Measurements from ENCODE around the gene MAML3. TPM values are rescaled to one million over a fixed set of nuclear protein-coding genes. Genes with fewer than 3 reads are reported as not detected.

The MAML3 gene
- total RNA-seq, 1 experiment from 2014 or later = 20.8 TPM

- Histone ChIP-seq H2AFZ (ENCODE audit: low read length) (no peak overlapping the region), H3K4me1 (ENCODE audit: low read length) (peaks cover 48% of the 10 kb centered on the region), H3K4me3 (ENCODE audit: low read length) (no peak overlapping the region), H3K9me2 (replicated peaks; ENCODE audit: insufficient read depth, low read length) (no peaks in the 10 kb centered on the region), H3K9ac (ENCODE audit: low read length) (no peak overlapping the region), H3K9me3 (ENCODE audit: low read length) (no peaks in the 10 kb centered on the region), H3K4me2 (ENCODE audit: low read depth, low read length, poor library complexity, severe bottlenecking) (no peak overlapping the region), H4K20me1 (ENCODE audit: insufficient read depth, low read depth, low read length) (no peaks in the 10 kb centered on the region), H3K27ac (ENCODE audit: low read length) (peak overlapping the region; percentile 32; the same call in 1 of the 2 replicates), H3K79me2 (ENCODE audit: low read length) (peaks cover 50% of the 10 kb centered on the region; the same call in 1 of the 2 replicates), H3K27me3 (ENCODE audit: low read length) (no peaks in the 10 kb centered on the region), H3K36me3 (ENCODE audit: insufficient read depth, low read length) (no peaks in the 10 kb centered on the region)
- DNase-seq = no peak
Observed at GRCh38 chr4:139958739-139959098, 195.3 kb downstream of the MAML3 start.

GRCh38 chr4:139957986-139958738 is 195.8 kb downstream of the MAML3 start:
- no peak for DNase-seq
- no peak overlapping the region for H3K4me3 ChIP-seq (ENCODE audit: low read length)
- H3K9ac ChIP-seq (ENCODE audit: low read length) = no peak overlapping the region
- H3K9me2 ChIP-seq (replicated peaks; ENCODE audit: insufficient read depth, low read length) = no peaks in the 10 kb centered on the region
- H3K36me3 ChIP-seq (ENCODE audit: insufficient read depth, low read length) = no peaks in the 10 kb centered on the region
- H3K9me3 ChIP-seq (ENCODE audit: low read length) = no peaks in the 10 kb centered on the region
- no peak overlapping the region for H3K4me2 ChIP-seq (ENCODE audit: low read depth, low read length, poor library complexity, severe bottlenecking)
- H3K79me2 ChIP-seq (ENCODE audit: low read length) = peaks cover 45% of the 10 kb centered on the region; the same call in 1 of the 2 replicates
- H4K20me1 ChIP-seq (ENCODE audit: insufficient read depth, low read depth, low read length) = no peaks in the 10 kb centered on the region
- H3K27me3 ChIP-seq (ENCODE audit: low read length) = no peaks in the 10 kb centered on the region
- H3K4me1 ChIP-seq (ENCODE audit: low read length) = peaks cover 54% of the 10 kb centered on the region
- no peak overlapping the region for H2AFZ ChIP-seq (ENCODE audit: low read length)
- peak overlapping the region; percentile 32; the same call in 1 of the 2 replicates for H3K27ac ChIP-seq (ENCODE audit: low read length)

- no peak for DNase-seq
- Histone ChIP-seq H3K9ac (ENCODE audit: low read length) (no peak overlapping the region), H2AFZ (ENCODE audit: low read length) (no peak overlapping the region), H3K27ac (ENCODE audit: low read length) (no peak overlapping the region; the same call in 1 of the 2 replicates), H3K9me3 (ENCODE audit: low read length) (no peaks in the 10 kb centered on the region), H3K4me1 (ENCODE audit: low read length) (peaks cover 65% of the 10 kb centered on the region), H3K9me2 (replicated peaks; ENCODE audit: insufficient read depth, low read length) (no peaks in the 10 kb centered on the region), H3K4me3 (ENCODE audit: low read length) (no peak overlapping the region), H4K20me1 (ENCODE audit: insufficient read depth, low read depth, low read length) (no peaks in the 10 kb centered on the region), H3K27me3 (ENCODE audit: low read length) (no peaks in the 10 kb centered on the region), H3K79me2 (ENCODE audit: low read length) (peaks cover 44% of the 10 kb centered on the region; the same call in 1 of the 2 replicates), H3K4me2 (ENCODE audit: low read depth, low read length, poor library complexity, severe bottlenecking) (peak overlapping the region; percentile 18), H3K36me3 (ENCODE audit: insufficient read depth, low read length) (no peaks in the 10 kb centered on the region)
Observed at GRCh38 chr4:139957065-139957464, 196.9 kb downstream of the MAML3 start.

- Histone ChIP-seq H3K9me2 (replicated peaks; ENCODE audit: insufficient read depth, low read length) (no peaks in the 10 kb centered on the region), H3K9me3 (ENCODE audit: low read length) (no peaks in the 10 kb centered on the region), H3K27ac (ENCODE audit: low read length) (no peak overlapping the region), H3K4me2 (ENCODE audit: low read depth, low read length, poor library complexity, severe bottlenecking) (peak overlapping the region; percentile 18), H3K4me3 (ENCODE audit: low read length) (no peak overlapping the region), H2AFZ (ENCODE audit: low read length) (no peak overlapping the region), H3K4me1 (ENCODE audit: low read length) (peaks cover 70% of the 10 kb centered on the region), H3K9ac (ENCODE audit: low read length) (no peak overlapping the region), H3K79me2 (ENCODE audit: low read length) (peaks cover 43% of the 10 kb centered on the region; the same call in 1 of the 2 replicates), H4K20me1 (ENCODE audit: insufficient read depth, low read depth, low read length) (no peaks in the 10 kb centered on the region), H3K27me3 (ENCODE audit: low read length) (no peaks in the 10 kb centered on the region), H3K36me3 (ENCODE audit: insufficient read depth, low read length) (no peaks in the 10 kb centered on the region)
- no peak for DNase-seq
Observed at GRCh38 chr4:139956507-139957017, 197.4 kb downstream of the MAML3 start.

GRCh38 chr4:139955600-139955999 is 198.4 kb downstream of the MAML3 start:
- Histone ChIP-seq H3K27me3 (ENCODE audit: low read length) (no peaks in the 10 kb centered on the region), H3K36me3 (ENCODE audit: insufficient read depth, low read length) (no peaks in the 10 kb centered on the region), H3K9me3 (ENCODE audit: low read length) (no peaks in the 10 kb centered on the region), H3K4me1 (ENCODE audit: low read length) (peaks cover 80% of the 10 kb centered on the region), H3K27ac (ENCODE audit: low read length) (0 out of 2 replicates have a peak overlapping the region, but pooled peaks have one; percentile 13), H2AFZ (ENCODE audit: low read length) (no peak overlapping the region), H3K9me2 (replicated peaks; ENCODE audit: insufficient read depth, low read length) (no peaks in the 10 kb centered on the region), H3K9ac (ENCODE audit: low read length) (no peak overlapping the region), H3K4me2 (ENCODE audit: low read depth, low read length, poor library complexity, severe bottlenecking) (no peak overlapping the region), H3K4me3 (ENCODE audit: low read length) (no peak overlapping the region), H4K20me1 (ENCODE audit: insufficient read depth, low read depth, low read length) (no peaks in the 10 kb centered on the region), H3K79me2 (ENCODE audit: low read length) (peaks cover 50% of the 10 kb centered on the region; the same call in 1 of the 2 replicates)
- no peak for DNase-seq

GRCh38 chr4:139954512-139954911 is 199.5 kb downstream of the MAML3 start:
- Histone ChIP-seq H3K27me3 (ENCODE audit: low read length) (no peaks in the 10 kb centered on the region), H3K9me2 (replicated peaks; ENCODE audit: insufficient read depth, low read length) (no peaks in the 10 kb centered on the region), H3K36me3 (ENCODE audit: insufficient read depth, low read length) (no peaks in the 10 kb centered on the region), H3K4me3 (ENCODE audit: low read length) (no peak overlapping the region), H3K9me3 (ENCODE audit: low read length) (no peaks in the 10 kb centered on the region), H3K4me2 (ENCODE audit: low read depth, low read length, poor library complexity, severe bottlenecking) (no peak overlapping the region), H3K9ac (ENCODE audit: low read length) (no peak overlapping the region), H3K79me2 (ENCODE audit: low read length) (peaks cover 56% of the 10 kb centered on the region), H3K4me1 (ENCODE audit: low read length) (peaks cover 89% of the 10 kb centered on the region), H4K20me1 (ENCODE audit: insufficient read depth, low read depth, low read length) (no peaks in the 10 kb centered on the region), H3K27ac (ENCODE audit: low read length) (no peak overlapping the region), H2AFZ (ENCODE audit: low read length) (no peak overlapping the region)
- DNase-seq = no peak

GRCh38 chr4:139951021-139951420 is 203.0 kb downstream of the MAML3 start:
- DNase-seq = peak; percentile 54

GRCh38 chr4:139950568-139950967 is 203.4 kb downstream of the MAML3 start:
- DNase-seq = peak; percentile 64
- Histone ChIP-seq H3K4me2 (ENCODE audit: low read depth, low read length, poor library complexity, severe bottlenecking) (peak overlapping the region; percentile 39), H3K79me2 (ENCODE audit: low read length) (peaks cover 64% of the 10 kb centered on the region), H3K4me3 (ENCODE audit: low read length) (no peak overlapping the region; the same call in 1 of the 2 replicates), H4K20me1 (ENCODE audit: insufficient read depth, low read depth, low read length) (no peaks in the 10 kb centered on the region), H2AFZ (ENCODE audit: low read length) (no peak overlapping the region), H3K9me3 (ENCODE audit: low read length) (no peaks in the 10 kb centered on the region), H3K36me3 (ENCODE audit: insufficient read depth, low read length) (no peaks in the 10 kb centered on the region), H3K4me1 (ENCODE audit: low read length) (peaks cover 73% of the 10 kb centered on the region), H3K9me2 (replicated peaks; ENCODE audit: insufficient read depth, low read length) (no peaks in the 10 kb centered on the region), H3K9ac (ENCODE audit: low read length) (peak overlapping the region; percentile 35; the same call in 1 of the 2 replicates), H3K27me3 (ENCODE audit: low read length) (no peaks in the 10 kb centered on the region), H3K27ac (ENCODE audit: low read length) (peak overlapping the region; percentile 71)

More at GRCh38 chr4:139951021-139951420, 203.0 kb downstream of the MAML3 start:
- H3K9me2 ChIP-seq (replicated peaks; ENCODE audit: insufficient read depth, low read length) = no peaks in the 10 kb centered on the region
- peaks cover 64% of the 10 kb centered on the region for H3K79me2 ChIP-seq (ENCODE audit: low read length)
- peak overlapping the region; percentile 71 for H3K27ac ChIP-seq (ENCODE audit: low read length)
- peak overlapping the region; percentile 39 for H3K4me2 ChIP-seq (ENCODE audit: low read depth, low read length, poor library complexity, severe bottlenecking)
- no peaks in the 10 kb centered on the region for H4K20me1 ChIP-seq (ENCODE audit: insufficient read depth, low read depth, low read length)
- H3K4me3 ChIP-seq (ENCODE audit: low read length) = no peak overlapping the region; the same call in 1 of the 2 replicates
- peak overlapping the region; percentile 35 for H3K9ac ChIP-seq (ENCODE audit: low read length)
- H3K9me3 ChIP-seq (ENCODE audit: low read length) = no peaks in the 10 kb centered on the region
- peaks cover 77% of the 10 kb centered on the region for H3K4me1 ChIP-seq (ENCODE audit: low read length)
- H2AFZ ChIP-seq (ENCODE audit: low read length) = no peak overlapping the region
- no peaks in the 10 kb centered on the region for H3K27me3 ChIP-seq (ENCODE audit: low read length)
- no peaks in the 10 kb centered on the region for H3K36me3 ChIP-seq (ENCODE audit: insufficient read depth, low read length)

Measured in Karpas-422 (cell line).